ENCODE results near the gene SPATA3. TPM values are rescaled to one million over a fixed set of nuclear protein-coding genes. Genes with fewer than 3 reads are reported as not detected.

Gene SPATA3
- total and polyA plus RNA-seq, 2 of the 13 experiments (the other 11 are each of a cell fraction or from before 2014, with no cell fraction given) = not detected

DNA sequence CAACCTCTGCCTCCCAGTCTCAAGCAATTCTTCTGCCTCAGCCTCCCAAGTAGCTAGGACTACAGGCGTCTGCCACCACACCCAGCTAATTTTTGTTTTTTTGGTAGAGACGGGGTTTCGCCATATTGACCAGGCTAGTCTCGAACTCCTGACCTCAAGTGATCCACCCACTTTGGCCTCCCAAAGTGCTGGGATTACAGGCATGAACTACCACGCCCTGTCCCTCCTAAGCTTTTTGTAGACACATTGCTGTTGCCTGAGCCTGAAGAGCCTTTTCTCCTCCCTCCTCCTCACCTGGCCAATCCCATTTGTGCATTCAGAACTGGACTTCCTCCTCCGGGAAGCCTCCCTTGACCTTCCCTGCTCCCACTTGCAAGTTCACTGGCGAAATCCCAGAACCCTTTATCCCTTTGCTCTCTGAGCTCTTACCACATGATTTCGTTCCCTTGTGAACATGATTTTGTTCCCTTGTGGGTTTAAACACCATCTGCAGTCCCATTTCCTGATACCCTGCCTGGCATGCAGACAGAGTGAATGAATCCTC, 44.0 kb downstream of the SPATA3 start (continued):
- TF ChIP-seq ETV5 (CRISPR knock-in tag; IDR thresholded peaks at IDR 0.05; ENCODE audit: borderline replicate concordance) (peak; percentile 24; the same call in 1 of the 2 replicates), EED (CRISPR knock-in tag; IDR thresholded peaks at IDR 0.05) (no peak), ATM (IDR thresholded peaks at IDR 0.05; ENCODE audit: borderline replicate concordance) (no peak), YY1 (IDR thresholded peaks at IDR 0.05; ENCODE audit: insufficient read depth, insufficient replicate concordance, low read depth, low read length) (no peak), ZNF337 (CRISPR knock-in tag; IDR thresholded peaks at IDR 0.05; ENCODE audit: borderline replicate concordance, low read depth) (peak; percentile 65; the same call in 1 of the 2 replicates), ZBTB7B (CRISPR knock-in tag; IDR thresholded peaks at IDR 0.05) (no peak), MED13 (CRISPR knock-in tag; IDR thresholded peaks at IDR 0.05) (no peak), PRMT3 (CRISPR knock-in tag; IDR thresholded peaks at IDR 0.05; ENCODE audit: borderline replicate concordance, low read depth) (no peak), ZNF777 (CRISPR knock-in tag; IDR thresholded peaks at IDR 0.05) (no peak), YEATS2 (CRISPR knock-in tag; IDR thresholded peaks at IDR 0.05; ENCODE audit: borderline replicate concordance) (peak; percentile 42; the same call in 1 of the 2 replicates), ZNF124 (CRISPR knock-in tag; IDR thresholded peaks at IDR 0.05) (no peak), KAT7 (CRISPR knock-in tag; IDR thresholded peaks at IDR 0.05; ENCODE audit: borderline replicate concordance) (no peak), SMYD3 (CRISPR knock-in tag; IDR thresholded peaks at IDR 0.05) (no peak), ZNF12 (CRISPR knock-in tag; IDR thresholded peaks at IDR 0.05) (no peak), BCL6 (CRISPR knock-in tag; IDR thresholded peaks at IDR 0.05) (peak; percentile 51; the same call in 1 of the 2 replicates), PHF20 (CRISPR knock-in tag; IDR thresholded peaks at IDR 0.05) (no peak), PCBP1 (IDR thresholded peaks at IDR 0.05; ENCODE audit: borderline replicate concordance, low read depth, low read length) (no peak), SP140L (CRISPR knock-in tag; IDR thresholded peaks at IDR 0.05; ENCODE audit: borderline replicate concordance) (no peak), ZNF101 (CRISPR knock-in tag; IDR thresholded peaks at IDR 0.05; ENCODE audit: borderline replicate concordance, low read depth) (no peak)
- TF ChIP-seq, protein P1, sequence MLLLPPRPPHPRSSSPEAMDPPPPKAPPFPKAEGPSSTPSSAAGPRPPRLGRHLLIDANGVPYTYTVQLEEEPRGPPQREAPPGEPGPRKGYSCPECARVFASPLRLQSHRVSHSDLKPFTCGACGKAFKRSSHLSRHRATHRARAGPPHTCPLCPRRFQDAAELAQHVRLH (CRISPR knock-in tag; IDR thresholded peaks at IDR 0.05; ENCODE audit: borderline replicate concordance, low read depth) = peak; percentile 34; the same call in 1 of the 2 replicates
- TF ChIP-seq, protein P2, sequence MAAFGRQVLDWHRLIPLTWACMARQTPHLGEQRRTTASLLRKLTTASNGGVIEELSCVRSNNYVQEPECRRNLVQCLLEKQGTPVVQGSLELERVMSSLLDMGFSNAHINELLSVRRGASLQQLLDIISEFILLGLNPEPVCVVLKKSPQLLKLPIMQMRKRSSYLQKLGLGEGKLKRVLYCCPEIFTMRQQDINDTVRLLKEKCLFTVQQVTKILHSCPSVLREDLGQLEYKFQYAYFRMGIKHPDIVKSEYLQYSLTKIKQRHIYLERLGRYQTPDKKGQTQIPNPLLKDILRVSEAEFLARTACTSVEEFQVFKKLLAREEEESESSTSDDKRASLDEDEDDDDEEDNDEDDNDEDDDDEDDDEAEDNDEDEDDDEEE (CRISPR knock-in tag; IDR thresholded peaks at IDR 0.05) = no peak
- TF ChIP-seq, protein P3, sequence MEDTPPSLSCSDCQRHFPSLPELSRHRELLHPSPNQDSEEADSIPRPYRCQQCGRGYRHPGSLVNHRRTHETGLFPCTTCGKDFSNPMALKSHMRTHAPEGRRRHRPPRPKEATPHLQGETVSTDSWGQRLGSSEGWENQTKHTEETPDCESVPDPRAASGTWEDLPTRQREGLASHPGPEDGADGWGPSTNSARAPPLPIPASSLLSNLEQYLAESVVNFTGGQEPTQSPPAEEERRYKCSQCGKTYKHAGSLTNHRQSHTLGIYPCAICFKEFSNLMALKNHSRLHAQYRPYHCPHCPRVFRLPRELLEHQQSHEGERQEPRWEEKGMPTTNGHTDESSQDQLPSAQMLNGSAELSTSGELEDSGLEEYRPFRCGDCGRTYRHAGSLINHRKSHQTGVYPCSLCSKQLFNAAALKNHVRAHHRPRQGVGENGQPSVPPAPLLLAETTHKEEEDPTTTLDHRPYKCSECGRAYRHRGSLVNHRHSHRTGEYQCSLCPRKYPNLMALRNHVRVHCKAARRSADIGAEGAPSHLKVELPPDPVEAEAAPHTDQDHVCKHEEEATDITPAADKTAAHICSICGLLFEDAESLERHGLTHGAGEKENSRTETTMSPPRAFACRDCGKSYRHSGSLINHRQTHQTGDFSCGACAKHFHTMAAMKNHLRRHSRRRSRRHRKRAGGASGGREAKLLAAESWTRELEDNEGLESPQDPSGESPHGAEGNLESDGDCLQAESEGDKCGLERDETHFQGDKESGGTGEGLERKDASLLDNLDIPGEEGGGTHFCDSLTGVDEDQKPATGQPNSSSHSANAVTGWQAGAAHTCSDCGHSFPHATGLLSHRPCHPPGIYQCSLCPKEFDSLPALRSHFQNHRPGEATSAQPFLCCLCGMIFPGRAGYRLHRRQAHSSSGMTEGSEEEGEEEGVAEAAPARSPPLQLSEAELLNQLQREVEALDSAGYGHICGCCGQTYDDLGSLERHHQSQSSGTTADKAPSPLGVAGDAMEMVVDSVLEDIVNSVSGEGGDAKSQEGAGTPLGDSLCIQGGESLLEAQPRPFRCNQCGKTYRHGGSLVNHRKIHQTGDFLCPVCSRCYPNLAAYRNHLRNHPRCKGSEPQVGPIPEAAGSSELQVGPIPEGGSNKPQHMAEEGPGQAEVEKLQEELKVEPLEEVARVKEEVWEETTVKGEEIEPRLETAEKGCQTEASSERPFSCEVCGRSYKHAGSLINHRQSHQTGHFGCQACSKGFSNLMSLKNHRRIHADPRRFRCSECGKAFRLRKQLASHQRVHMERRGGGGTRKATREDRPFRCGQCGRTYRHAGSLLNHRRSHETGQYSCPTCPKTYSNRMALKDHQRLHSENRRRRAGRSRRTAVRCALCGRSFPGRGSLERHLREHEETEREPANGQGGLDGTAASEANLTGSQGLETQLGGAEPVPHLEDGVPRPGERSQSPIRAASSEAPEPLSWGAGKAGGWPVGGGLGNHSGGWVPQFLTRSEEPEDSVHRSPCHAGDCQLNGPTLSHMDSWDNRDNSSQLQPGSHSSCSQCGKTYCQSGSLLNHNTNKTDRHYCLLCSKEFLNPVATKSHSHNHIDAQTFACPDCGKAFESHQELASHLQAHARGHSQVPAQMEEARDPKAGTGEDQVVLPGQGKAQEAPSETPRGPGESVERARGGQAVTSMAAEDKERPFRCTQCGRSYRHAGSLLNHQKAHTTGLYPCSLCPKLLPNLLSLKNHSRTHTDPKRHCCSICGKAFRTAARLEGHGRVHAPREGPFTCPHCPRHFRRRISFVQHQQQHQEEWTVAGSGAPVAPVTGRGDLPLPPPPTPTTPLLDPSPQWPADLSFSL (CRISPR knock-in tag; IDR thresholded peaks at IDR 0.05) = no peak
- TF ChIP-seq, protein P4, sequence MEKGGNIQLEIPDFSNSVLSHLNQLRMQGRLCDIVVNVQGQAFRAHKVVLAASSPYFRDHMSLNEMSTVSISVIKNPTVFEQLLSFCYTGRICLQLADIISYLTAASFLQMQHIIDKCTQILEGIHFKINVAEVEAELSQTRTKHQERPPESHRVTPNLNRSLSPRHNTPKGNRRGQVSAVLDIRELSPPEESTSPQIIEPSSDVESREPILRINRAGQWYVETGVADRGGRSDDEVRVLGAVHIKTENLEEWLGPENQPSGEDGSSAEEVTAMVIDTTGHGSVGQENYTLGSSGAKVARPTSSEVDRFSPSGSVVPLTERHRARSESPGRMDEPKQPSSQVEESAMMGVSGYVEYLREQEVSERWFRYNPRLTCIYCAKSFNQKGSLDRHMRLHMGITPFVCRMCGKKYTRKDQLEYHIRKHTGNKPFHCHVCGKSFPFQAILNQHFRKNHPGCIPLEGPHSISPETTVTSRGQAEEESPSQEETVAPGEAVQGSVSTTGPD (CRISPR knock-in tag; IDR thresholded peaks at IDR 0.05) = no peak
